HG02981 (cell line): Measurements from ENCODE around the gene PFDN4.
"Not testable (repeated sequence)": the region's sequence is repeated elsewhere in the genome, so short reads cannot be mapped to it uniquely, and the experiment has no call there.

ENCODE experiments used
- ATAC-seq: cut with Tn5 transposase; IDR thresholded peaks from one replicate; pipeline ENCODE4 v1.9.1; 2021; ENCODE audit warnings: mild to moderate bottlenecking, moderate library complexity; ENCODE audit not compliant: unreplicated experiment

The PFDN4 gene

GRCh38 chr20:54265791-54266190 lies 57.9 kb downstream of the PFDN4 start:
- ATAC-seq: not testable (repeated sequence)

GRCh38 chr20:54266844-54267243 lies 59.0 kb downstream of the PFDN4 start:
- no peak for ATAC-seq

DNA sequence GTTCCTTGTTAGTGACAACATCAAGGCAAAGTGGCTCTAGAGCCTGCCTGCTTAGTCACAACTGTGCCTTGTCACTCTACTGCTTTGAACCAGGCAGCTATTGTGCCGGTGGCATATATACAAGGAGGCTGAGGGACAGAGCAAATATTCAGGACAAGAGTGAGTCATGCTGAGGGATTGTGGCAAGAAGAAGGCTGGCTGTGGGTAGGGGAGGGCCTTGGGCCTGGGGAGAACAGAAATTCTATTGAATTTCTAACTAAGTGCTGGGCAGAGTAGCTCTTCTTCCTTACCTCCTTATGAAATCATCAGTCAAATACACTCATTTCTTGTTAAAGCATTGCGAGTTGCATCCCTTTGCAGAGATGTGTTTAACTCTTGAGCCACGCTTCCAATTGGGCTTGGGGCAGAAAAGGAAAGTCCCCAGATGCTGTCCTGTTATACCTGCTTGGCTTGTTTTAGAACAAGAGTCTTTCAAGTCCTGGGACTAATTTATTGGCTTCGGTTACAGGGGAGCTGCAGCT lies 59.7 kb downstream of the PFDN4 start:
- ATAC-seq: no peak

DNA sequence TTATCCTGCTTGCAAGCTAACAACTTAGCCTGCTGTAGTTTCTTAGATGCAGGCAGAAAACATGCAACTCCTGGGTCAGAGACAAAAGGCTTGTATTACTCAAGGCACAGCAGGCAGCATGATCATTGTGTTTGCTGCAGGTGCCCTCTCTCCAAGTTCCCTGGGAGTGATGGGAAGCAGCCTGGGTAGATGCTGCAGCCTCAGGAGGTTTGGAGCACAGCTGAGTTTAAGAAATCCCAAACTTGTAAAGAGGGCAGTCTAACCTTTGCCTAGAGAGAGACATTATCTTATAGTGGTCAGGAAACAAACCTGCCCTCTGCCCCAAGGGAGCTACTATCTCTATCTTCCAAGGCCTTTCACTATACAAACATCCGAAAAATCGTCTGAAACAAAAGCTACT lies 61.1 kb downstream of the PFDN4 start:
- no peak for ATAC-seq
